A549 (cell line): ENCODE measurements around the gene POT1. TPM values are rescaled to one million over a fixed set of nuclear protein-coding genes. Genes with fewer than 3 reads are reported as not detected.

ENCODE experiments used
- ATAC-seq, 2 experiments: fragments of 200-7000 bp in 1 of 2; fragments of >200 bp in 1 of 2; cut with Nextera tagmentation in 1 of 2; cut with Tn5 transposase in 1 of 2; 3 replicates each; pipeline versions ENCODE4 v1.8.0 to v1.9.1; 2018 to 2020; ENCODE audit warnings: mild to moderate bottlenecking in 1 of 2, moderate library complexity in 1 of 2
- CTCF ChIA-PET: fragments of 300-600 bp; sonication (Branson Sonifier 250); formaldehyde crosslinking; extraction: SDS; loops from one replicate; lab custom pipeline; 2021; ENCODE audit warnings: antibody characterized with exemption, inconsistent platforms; lab: Yijun Ruan, JAX
- POLR2A ChIA-PET: fragments of 350-600 bp; formaldehyde crosslinking; extraction: SDS; loops from one replicate; lab custom pipeline; 2021; ENCODE audit warnings: antibody characterized with exemption, inconsistent platforms; lab: Yijun Ruan, JAX
- DNase-seq, 2 experiments: peaks; one replicate each; pipeline versions ENCODE4 v3.0.0 to v3.0.0-alpha.2; 2011 to 2016; ENCODE audit warnings: low read depth in 1 of 2, low spot score in 1 of 2
- FAIRE-seq: peaks from 2 replicates; lab custom pipeline; 2011; peaks lifted over from hg19 to GRCh38; lab: Jason Lieb, UNC
- H3K27ac ChIP-seq, 2 experiments: fragments of >200 bp; sonication (Bioruptor Twin); formaldehyde crosslinking; 3 replicates each; pipeline ENCODE4 v1.5.1; 2016 to 2017
- H3K4me1 ChIP-seq: fragments of >200 bp; sonication (Bioruptor Twin); formaldehyde crosslinking; 3 replicates; pipeline ENCODE4 v1.6.1; 2016
- H3K4me2 ChIP-seq: fragments of >200 bp; sonication (Bioruptor Twin); formaldehyde crosslinking; 3 replicates; pipeline ENCODE4 v1.6.1; 2016
- H3K4me3 ChIP-seq: fragments of >200 bp; sonication (Bioruptor Twin); formaldehyde crosslinking; 3 replicates; pipeline ENCODE4 v1.5.1; 2016
- H3K9me3 ChIP-seq: fragments of >200 bp; sonication (Bioruptor Twin); formaldehyde crosslinking; 3 replicates; pipeline ENCODE4 v1.6.1; 2016
- BHLHE40 ChIP-seq: IDR thresholded peaks from 2 replicates; pipeline ENCODE4 v1.6.1; 2012; ENCODE audit warnings: low read depth, low read length, inconsistent platforms
- CEBPB ChIP-seq, 2 experiments: fragments of >200 bp in 1 of 2; sonication (Bioruptor Twin) in 1 of 2; formaldehyde crosslinking in 1 of 2; IDR thresholded peaks; 2 replicates each; pipeline ENCODE4 v1.6.1; 2012 to 2016
- ELK1 ChIP-seq: fragments of 150-350 bp; IDR thresholded peaks from 2 replicates; pipeline ENCODE4 v1.6.1; 2014; ENCODE audit warnings: low read depth, mild to moderate bottlenecking, low read length
- FOXS1 ChIP-seq: fragments of 250-450 bp; sonication (Bioruptor Pico); IDR thresholded peaks from 2 replicates; pipeline ENCODE4 v1.5.0; 2020; ENCODE audit warnings: mild to moderate bottlenecking, moderate library complexity
- GATA3 ChIP-seq: IDR thresholded peaks from 2 replicates; pipeline ENCODE4 v1.6.1; 2012; ENCODE audit warnings: borderline replicate concordance
- HES2 ChIP-seq: fragments of >200 bp; sonication (Bioruptor Twin); formaldehyde crosslinking; IDR thresholded peaks from 2 replicates; pipeline ENCODE4 v1.6.1; 2016
- HEYL ChIP-seq: fragments of 250-450 bp; sonication (Bioruptor Pico); IDR thresholded peaks from 2 replicates; pipeline ENCODE4 v1.8.0; 2021; ENCODE audit warnings: mild to moderate bottlenecking, moderate library complexity
- HMGXB4 ChIP-seq: fragments of 250-450 bp; sonication (Bioruptor Pico); IDR thresholded peaks from 2 replicates; pipeline ENCODE4 v1.5.0; 2021; ENCODE audit warnings: mild to moderate bottlenecking, moderate library complexity, borderline replicate concordance
- HOXB13 ChIP-seq: fragments of 250-450 bp; sonication (Bioruptor Pico); IDR thresholded peaks from 2 replicates; pipeline ENCODE4 v1.5.0; 2020; ENCODE audit warnings: low read depth, mild to moderate bottlenecking, moderate library complexity
- JUNB ChIP-seq: fragments of >200 bp; sonication (Bioruptor Twin); formaldehyde crosslinking; IDR thresholded peaks from 2 replicates; pipeline ENCODE4 v1.6.1; 2016
- KDM1A ChIP-seq: fragments of 200-600 bp; sonication (generic); IDR thresholded peaks from 2 replicates; pipeline ENCODE4 v1.6.1; 2016; ENCODE audit warnings: low read depth, mild to moderate bottlenecking
- KDM5A ChIP-seq: fragments of 200-600 bp; sonication (generic); IDR thresholded peaks from 2 replicates; pipeline ENCODE4 v1.6.1; 2016; ENCODE audit warnings: antibody characterized with exemption, mild to moderate bottlenecking
- MAZ ChIP-seq: fragments of 150-350 bp; IDR thresholded peaks from 2 replicates; pipeline ENCODE4 v1.6.1; 2014; ENCODE audit warnings: antibody characterized with exemption, low read depth, low read length, borderline replicate concordance
- NFE2L2 ChIP-seq: fragments of 150-350 bp; conservative IDR thresholded peaks from 2 replicates; pipeline ENCODE4 v1.6.1; 2014; ENCODE audit warnings: low read length
- NR3C1 ChIP-seq: fragments of >200 bp; sonication (Bioruptor Twin); formaldehyde crosslinking; IDR thresholded peaks from 3 replicates; pipeline ENCODE4 v1.6.1; 2017
- PHF8 ChIP-seq: fragments of 200-600 bp; sonication (generic); IDR thresholded peaks from 2 replicates; pipeline ENCODE4 v1.6.1; 2016; ENCODE audit warnings: low read depth, mild to moderate bottlenecking, antibody characterized with exemption, moderate library complexity, borderline replicate concordance
- POLR2A ChIP-seq: IDR thresholded peaks from 2 replicates; pipeline ENCODE4 v1.6.1; 2012; ENCODE audit warnings: mild to moderate bottlenecking, low read length
- POLR2AphosphoS2 ChIP-seq: conservative IDR thresholded peaks from 2 replicates; pipeline ENCODE4 v1.6.1; 2012; ENCODE audit warnings: low read length, improper control_type of control experiment, inconsistent platforms
- RARB ChIP-seq: fragments of 250-450 bp; sonication (Bioruptor Pico); IDR thresholded peaks from 2 replicates; pipeline ENCODE4 v1.8.0; 2021; ENCODE audit warnings: mild to moderate bottlenecking, moderate library complexity
- RCOR1 ChIP-seq: fragments of 150-350 bp; IDR thresholded peaks from 2 replicates; pipeline ENCODE4 v1.6.1; 2014; ENCODE audit warnings: antibody characterized with exemption, low read length, low read depth
- SMC3 ChIP-seq: fragments of >200 bp; sonication (Bioruptor Twin); formaldehyde crosslinking; IDR thresholded peaks from 3 replicates; pipeline ENCODE4 v1.6.1; 2018; ENCODE audit warnings: inconsistent platforms
- TFCP2L1 ChIP-seq: fragments of 250-450 bp; sonication (Bioruptor Pico); IDR thresholded peaks from 2 replicates; pipeline ENCODE4 v1.5.0; 2021; ENCODE audit warnings: mild to moderate bottlenecking
- USF2 ChIP-seq: fragments of 450-650 bp; IDR thresholded peaks from 2 replicates; pipeline ENCODE4 v1.6.1; 2014; ENCODE audit warnings: antibody characterized with exemption
- WGBS: methylation state at CpG from one replicate; pipeline ENCODE4 v1.1.6; 2017; ENCODE audit errors: missing lambda C conversion rate; 5-methylcytosine and 5-hydroxymethylcytosine counted together
- polyA plus RNA-seq, 4 experiments: library from polyadenylated mRNA; depleted of rRNA in 3 of 4; stranded (reverse); fragments of >200 nt; fragmentation: RNase III in 1 of 4; extraction: RNeasy Plus Mini Kit Qiagen cat#74134 plus additional on column Dnase treatment in 1 of 4; gene quantifications; 2 replicates in 3 of 4; 3 replicates in 1 of 4; pipeline ENCODE4 v1.2.3, GENCODE V29; 2011 to 2017

POT1 gene
- polyA plus RNA-seq, 2 of the 4 experiments (the other 2 are of a cell fraction), result 21.6 to 56.2 TPM

GRCh38 chr7:124783271-124783670, 146.4 kb downstream of the POT1 start (continued):
- TF ChIP-seq NR3C1, result no peak

- no peak for TF ChIP-seq KDM5A
- TF ChIP-seq ELK1, result no peak
- TF ChIP-seq PHF8, result no peak
- no peak for TF ChIP-seq CEBPB (IDR thresholded peaks at IDR 0.05)
- TF ChIP-seq RARB (CRISPR knock-in tag), result no peak
- no peak for TF ChIP-seq BHLHE40
- TF ChIP-seq POLR2AphosphoS2, result no peak
- no peak for TF ChIP-seq NFE2L2
- no peak for TF ChIP-seq TFCP2L1 (CRISPR knock-in tag)
- no peak for TF ChIP-seq FOXS1
- no peak for TF ChIP-seq SMC3
- no peak for TF ChIP-seq HMGXB4
- H3K4me2 ChIP-seq, result no peak overlapping the region
- 72% methylated on average over 12 of the region's 12 CpGs for WGBS
- no peaks in the 10 kb centered on the region for H3K9me3 ChIP-seq
- H3K27ac ChIP-seq, result no peak overlapping the region
- no peak overlapping the region for H3K4me3 ChIP-seq
- no peaks in the 10 kb centered on the region for H3K4me1 ChIP-seq
- ChIA-PET POLR2A (no interaction called here), CTCF (interaction anchor here (0.9 kb wide), 1 partner anchor 16 kb away, joined by 3 read pairs; the partner anchor contains the start of gene GPR37)
- DNase-seq (no peak), FAIRE-seq (no peak), ATAC-seq (no peak)
Measured at GRCh38 chr7:124781907-124782734, 147.5 kb downstream of the POT1 start.

- ChIA-PET CTCF (interaction anchor here (0.9 to 1.6 kb wide), 2 partner anchors 15 to 626 kb away, joined by 3 to 6 read pairs; partner anchors contain the start of gene GPR37), POLR2A (no interaction called here)
- FAIRE-seq (no peak), ATAC-seq (no peak), DNase-seq (no peak)
- no peaks in the 10 kb centered on the region for H3K4me1 ChIP-seq
- 77% methylated on average over 2 of the region's 2 CpGs for WGBS
- H3K27ac ChIP-seq, result no peak overlapping the region
- no peak overlapping the region for H3K4me3 ChIP-seq
- no peaks in the 10 kb centered on the region for H3K9me3 ChIP-seq
- H3K4me2 ChIP-seq, result no peak overlapping the region
- TF ChIP-seq GATA3 (no peak), JUNB (no peak), USF2 (no peak), HEYL (CRISPR knock-in tag) (no peak), KDM1A (no peak), CEBPB (IDR thresholded peaks at IDR 0.05) (no peak), MAZ (no peak), HOXB13 (CRISPR knock-in tag) (no peak), PHF8 (no peak), RCOR1 (no peak), TFCP2L1 (CRISPR knock-in tag) (no peak), HMGXB4 (no peak), POLR2A (no peak), HES2 (no peak)
Measured at GRCh38 chr7:124781418-124781817, 148.2 kb downstream of the POT1 start.
